ENCODE data around the gene SART1.

- no peak for TF ChIP-seq RAD21 (IDR thresholded peaks at IDR 0.05)
- TF ChIP-seq REST (IDR thresholded peaks at IDR 0.05), result no peak
- no peak for TF ChIP-seq CTCF (IDR thresholded peaks at IDR 0.05; ENCODE audit: low read depth, low read length, missing input control)
- no peak for TF ChIP-seq SP1 (IDR thresholded peaks at IDR 0.05)
- TF ChIP-seq JUND (IDR thresholded peaks at IDR 0.05), result no peak
- no peak for TF ChIP-seq ATF3 (IDR thresholded peaks at IDR 0.05)
- TF ChIP-seq GABPA (IDR thresholded peaks at IDR 0.05 in 1 of 2, conservative IDR thresholded peaks at IDR 0.05 in 1 of 2), result no peak
- TF ChIP-seq MAX (IDR thresholded peaks at IDR 0.05), result no peak
- TF ChIP-seq ZBTB33 (IDR thresholded peaks at IDR 0.05), result no peak
- TF ChIP-seq YY1 (IDR thresholded peaks at IDR 0.05), result no peak
- no peak for TF ChIP-seq FOXA1 (IDR thresholded peaks at IDR 0.05)
- no peak for TF ChIP-seq EGR1 (IDR thresholded peaks at IDR 0.05; ENCODE audit: low read depth in 2 of 2)
- TF ChIP-seq RXRA (IDR thresholded peaks at IDR 0.05), result no peak
Measured at GRCh38 chr11:65960824-65961266, 689 bp upstream of the SART1 start.
